Measurements from ENCODE around the gene AOPEP. TPM values are rescaled to one million over a fixed set of nuclear protein-coding genes. Genes with fewer than 3 reads are reported as not detected.

AOPEP gene
- total and polyA plus RNA-seq, 2 donors (not counting 1 experiment from before 2014, with no cell fraction given): 66.1 to 94.1 TPM

GRCh38 chr9:94952565-94953373 is 226.3 kb downstream of the AOPEP start:
- peak in 1 of 2 donors; percentile 38 for DNase-seq (ENCODE audit: low read depth in 2 of 2)
- peaks cover 11% of the 10 kb centered on the region for H3K4me1 ChIP-seq (ENCODE audit: control insufficient read depth, extremely low read depth, insufficient read depth, low read length)
- no peak overlapping the region for H3K27ac ChIP-seq (ENCODE audit: insufficient read depth, low read length)
- H3K9me3 ChIP-seq (ENCODE audit: control insufficient read depth, insufficient read depth, low read depth, low read length): no peaks in the 10 kb centered on the region
- H3K27me3 ChIP-seq (ENCODE audit: control insufficient read depth, insufficient read depth, low read length): no peaks in the 10 kb centered on the region
- no peak overlapping the region for H3K9ac ChIP-seq (ENCODE audit: insufficient read depth, low read length)
- TF ChIP-seq EZH2 (IDR thresholded peaks at IDR 0.05; ENCODE audit: low read length, missing control alignments) (no peak), CTCF (conservative IDR thresholded peaks at IDR 0.05 in 1 of 2, IDR thresholded peaks at IDR 0.05 in 1 of 2; ENCODE audit: low read depth in 1 of 2, low read length in 2 of 2) (no peak)
- H3K4me2 ChIP-seq (ENCODE audit: extremely low read depth, insufficient read depth, low read length): peak overlapping the region; percentile 42
- no peaks in the 10 kb centered on the region for H3K36me3 ChIP-seq (ENCODE audit: control insufficient read depth, insufficient read depth, low read length)
- H2AFZ ChIP-seq (ENCODE audit: low read length): no peak overlapping the region
- no peaks in the 10 kb centered on the region for H3K79me2 ChIP-seq (ENCODE audit: control insufficient read depth, insufficient read depth, low read length)
- no peak overlapping the region for H3K4me3 ChIP-seq (replicated peaks in 1 of 4; ENCODE audit: control extremely low read depth in 1 of 4, insufficient read depth in 1 of 4, low read depth in 3 of 4, low read length in 4 of 4)
- H4K20me1 ChIP-seq (ENCODE audit: control insufficient read depth, extremely low read depth, insufficient read depth, low read length): no peaks in the 10 kb centered on the region

GRCh38 chr9:94956731-94957130 is 230.2 kb downstream of the AOPEP start:
- H3K4me2 ChIP-seq (ENCODE audit: extremely low read depth, insufficient read depth, low read length): no peak overlapping the region
- H3K79me2 ChIP-seq (ENCODE audit: control insufficient read depth, insufficient read depth, low read length): no peaks in the 10 kb centered on the region
- peaks cover 7% of the 10 kb centered on the region for H3K4me1 ChIP-seq (ENCODE audit: control insufficient read depth, extremely low read depth, insufficient read depth, low read length)
- no peaks in the 10 kb centered on the region for H3K36me3 ChIP-seq (ENCODE audit: control insufficient read depth, insufficient read depth, low read length)
- H3K9me3 ChIP-seq (ENCODE audit: control insufficient read depth, insufficient read depth, low read depth, low read length): no peaks in the 10 kb centered on the region
- no peak for TF ChIP-seq EZH2 (IDR thresholded peaks at IDR 0.05; ENCODE audit: low read length, missing control alignments)
- TF ChIP-seq CTCF (conservative IDR thresholded peaks at IDR 0.05 in 1 of 2, IDR thresholded peaks at IDR 0.05 in 1 of 2; ENCODE audit: low read depth in 1 of 2, low read length in 2 of 2): no peak
- DNase-seq (ENCODE audit: low read depth in 2 of 2): no peak
- no peak overlapping the region for H3K27ac ChIP-seq (ENCODE audit: insufficient read depth, low read length)
- no peaks in the 10 kb centered on the region for H3K27me3 ChIP-seq (ENCODE audit: control insufficient read depth, insufficient read depth, low read length)
- H3K9ac ChIP-seq (ENCODE audit: insufficient read depth, low read length): no peak overlapping the region
- H2AFZ ChIP-seq (ENCODE audit: low read length): no peak overlapping the region
- H4K20me1 ChIP-seq (ENCODE audit: control insufficient read depth, extremely low read depth, insufficient read depth, low read length): no peaks in the 10 kb centered on the region
- H3K4me3 ChIP-seq (replicated peaks in 1 of 4; ENCODE audit: control extremely low read depth in 1 of 4, insufficient read depth in 1 of 4, low read depth in 3 of 4, low read length in 4 of 4): no peak overlapping the region

- H3K27me3 ChIP-seq (ENCODE audit: control insufficient read depth, insufficient read depth, low read length): no peaks in the 10 kb centered on the region
- H3K4me1 ChIP-seq (ENCODE audit: control insufficient read depth, extremely low read depth, insufficient read depth, low read length): no peaks in the 10 kb centered on the region
- no peak overlapping the region for H3K4me3 ChIP-seq (replicated peaks in 1 of 4; ENCODE audit: control extremely low read depth in 1 of 4, insufficient read depth in 1 of 4, low read depth in 3 of 4, low read length in 4 of 4)
- no peak overlapping the region for H2AFZ ChIP-seq (ENCODE audit: low read length)
- H3K79me2 ChIP-seq (ENCODE audit: control insufficient read depth, insufficient read depth, low read length): no peaks in the 10 kb centered on the region
- H3K4me2 ChIP-seq (ENCODE audit: extremely low read depth, insufficient read depth, low read length): no peak overlapping the region
- no peaks in the 10 kb centered on the region for H3K36me3 ChIP-seq (ENCODE audit: control insufficient read depth, insufficient read depth, low read length)
- DNase-seq (ENCODE audit: low read depth in 2 of 2): no peak
- no peaks in the 10 kb centered on the region for H4K20me1 ChIP-seq (ENCODE audit: control insufficient read depth, extremely low read depth, insufficient read depth, low read length)
- H3K9ac ChIP-seq (ENCODE audit: insufficient read depth, low read length): no peak overlapping the region
- no peak overlapping the region for H3K27ac ChIP-seq (ENCODE audit: insufficient read depth, low read length)
- no peaks in the 10 kb centered on the region for H3K9me3 ChIP-seq (ENCODE audit: control insufficient read depth, insufficient read depth, low read depth, low read length)
- no peak for TF ChIP-seq CTCF (conservative IDR thresholded peaks at IDR 0.05 in 1 of 2, IDR thresholded peaks at IDR 0.05 in 1 of 2; ENCODE audit: low read depth in 1 of 2, low read length in 2 of 2)
- no peak for TF ChIP-seq EZH2 (IDR thresholded peaks at IDR 0.05; ENCODE audit: low read length, missing control alignments)
Observed at GRCh38 chr9:94960964-94961363, 234.5 kb downstream of the AOPEP start.
